ENCODE data around the gene SMAD3. TPM values are rescaled to one million over a fixed set of nuclear protein-coding genes. Genes with fewer than 3 reads are reported as not detected.

The SMAD3 gene
- total RNA-seq, 2 donors from 2014 or later: 24.0 to 37.5 TPM

- DNase-seq (no peak), ATAC-seq (no peak)
- intact Hi-C loops (cut with DNase I): loop anchor here in 1 of 2 donors (10.0 kb wide), 2 partner anchors 63 to 77 kb away; no protein-coding TSS in a partner anchor
Observed at GRCh38 chr15:67101911-67102598, 36.7 kb downstream of the SMAD3 start.

- no peak for ATAC-seq
- intact Hi-C loops (cut with DNase I): loop anchor here in 1 of 2 donors (10.0 kb wide), 2 partner anchors 62 to 78 kb away; no protein-coding TSS in a partner anchor
- no peak for DNase-seq
Observed at GRCh38 chr15:67102599-67102929, 37.2 kb downstream of the SMAD3 start.

GRCh38 chr15:67103021-67103420 is 37.6 kb downstream of the SMAD3 start:
- intact Hi-C loops (cut with DNase I): loop anchor here in 1 of 2 donors (10.0 kb wide), 2 partner anchors 62 to 78 kb away; no protein-coding TSS in a partner anchor
- DNase-seq (no peak), ATAC-seq (no peak)

- intact Hi-C loops (cut with DNase I): loop anchor here in 1 of 2 donors (10.0 kb wide), 2 partner anchors 61 to 79 kb away; no protein-coding TSS in a partner anchor
- ATAC-seq (no peak), DNase-seq (no peak)
Observed at GRCh38 chr15:67103432-67103831, 38.0 kb downstream of the SMAD3 start.

GRCh38 chr15:67103869-67104268 is 38.5 kb downstream of the SMAD3 start:
- ATAC-seq (no peak), DNase-seq (no peak)
- intact Hi-C loops (cut with DNase I): loop anchor here in 1 of 2 donors (10.0 kb wide), 2 partner anchors 61 to 79 kb away; no protein-coding TSS in a partner anchor

- no peak for ATAC-seq
- DNase-seq: no peak
- intact Hi-C loops (cut with DNase I): loop anchor here in 1 of 2 donors (10.0 kb wide), 2 partner anchors 60 to 80 kb away; no protein-coding TSS in a partner anchor
Observed at GRCh38 chr15:67104510-67104909, 39.1 kb downstream of the SMAD3 start.

- intact Hi-C loops (cut with DNase I): loop anchor here in 1 of 2 donors (10.0 kb wide), 2 partner anchors 59 to 81 kb away; no protein-coding TSS in a partner anchor
- peak; percentile 68 for DNase-seq
- ATAC-seq: peak; percentile 36 to 78
Observed at GRCh38 chr15:67105065-67105951, 39.9 kb downstream of the SMAD3 start.

- DNase-seq: no peak
- intact Hi-C loops (cut with DNase I): loop anchor here in 1 of 2 donors (10.0 kb wide), 2 partner anchors 59 to 81 kb away; no protein-coding TSS in a partner anchor
- no peak for ATAC-seq
Observed at GRCh38 chr15:67105991-67106763, 40.8 kb downstream of the SMAD3 start.

GRCh38 chr15:67106764-67107013 is 41.3 kb downstream of the SMAD3 start:
- intact Hi-C loops (cut with DNase I): loop anchor here in 1 of 2 donors (10.0 kb wide), 2 partner anchors 58 to 82 kb away; no protein-coding TSS in a partner anchor
- DNase-seq: no peak

GRCh38 chr15:67107014-67107812 is 41.8 kb downstream of the SMAD3 start:
- ATAC-seq (peak; percentile 32 to 87), DNase-seq (peak; percentile 68)
- intact Hi-C loops (cut with DNase I): loop anchor here in 1 of 2 donors (10.0 kb wide), 2 partner anchors 58 to 82 kb away; no protein-coding TSS in a partner anchor

More at GRCh38 chr15:67106764-67107013, 41.3 kb downstream of the SMAD3 start:
- no peak for ATAC-seq

GRCh38 chr15:67108122-67108961 is 42.9 kb downstream of the SMAD3 start:
- DNase-seq (no peak), ATAC-seq (no peak)
- intact Hi-C loops (cut with DNase I): loop anchor here in 1 of 2 donors (10.0 kb wide), 2 partner anchors 56 to 84 kb away; no protein-coding TSS in a partner anchor

GRCh38 chr15:67109141-67110034 is 44.0 kb downstream of the SMAD3 start:
- DNase-seq (peak; percentile 87), ATAC-seq (peak; percentile 41 to 74)
- intact Hi-C loops (cut with DNase I): loop anchor here in 1 of 2 donors (10.0 kb wide), 2 partner anchors 55 to 85 kb away; no protein-coding TSS in a partner anchor

GRCh38 chr15:67110361-67110781 is 45.0 kb downstream of the SMAD3 start:
- intact Hi-C loops (cut with DNase I): no loop called here
- no peak for ATAC-seq
- no peak for DNase-seq

- DNase-seq (no peak), ATAC-seq (no peak)
- intact Hi-C loops (cut with DNase I): no loop called here
Observed at GRCh38 chr15:67110958-67111864, 45.8 kb downstream of the SMAD3 start.

GRCh38 chr15:67114046-67114445 is 48.6 kb downstream of the SMAD3 start:
- DNase-seq (no peak), ATAC-seq (no peak)
- intact Hi-C loops (cut with DNase I): no loop called here
